T-helper 17 cell (primary cell): ENCODE measurements around the gene LRMDA. TPM values are rescaled to one million over a fixed set of nuclear protein-coding genes. Genes with fewer than 3 reads are reported as not detected.

Source experiments
- ATAC-seq: fragments of 150-1000 bp; cut with Tn5 transposase; 2 replicates; pipeline ENCODE4 v1.10.0; 2021; ENCODE audit warnings: mild to moderate bottlenecking, moderate library complexity
- DNase-seq, 3 donors: peaks; one replicate each; pipeline versions ENCODE4 v3.0.0 to v3.0.0-alpha.2; 2020 to 2021
- H3K9me3 ChIP-seq: one replicate; pipeline ENCODE4 v1.7.0; 2013; ENCODE audit warnings: low read length, mild to moderate bottlenecking; ENCODE audit not compliant: control insufficient read depth, poor library complexity, severe bottlenecking
- H3K27ac Mint-ChIP-seq: one replicate; pipeline ENCODE4 v1.8.0; 2022; ENCODE audit warnings: mild to moderate bottlenecking, moderate library complexity, mixed read lengths
- H3K27me3 Mint-ChIP-seq: one replicate; pipeline ENCODE4 v1.8.0; 2022; ENCODE audit warnings: mixed read lengths
- H3K36me3 Mint-ChIP-seq: one replicate; pipeline ENCODE4 v1.8.0; 2022; ENCODE audit warnings: low read depth, mixed read lengths
- H3K4me1 Mint-ChIP-seq: one replicate; pipeline ENCODE4 v1.8.0; 2022; ENCODE audit warnings: mild to moderate bottlenecking, mixed read lengths
- H3K4me3 Mint-ChIP-seq: one replicate; pipeline ENCODE4 v1.8.0; 2022; ENCODE audit warnings: mild to moderate bottlenecking, moderate library complexity, mixed read lengths
- total RNA-seq, 4 donors: library from RNA in 2 of 4; stranded (reverse) in 2 of 4; gene quantifications; one replicate each; pipeline ENCODE4 v1.2.3 and lab custom pipeline; 2022 to 2026

The LRMDA gene
- total RNA-seq, 2 donors from 2014 or later = not detected

- no peak for DNase-seq
- no peak for ATAC-seq
- H3K9me3 ChIP-seq = no peaks in the 10 kb centered on the region
- Mint-ChIP-seq H3K36me3 (no peaks in the 10 kb centered on the region), H3K4me1 (no peaks in the 10 kb centered on the region), H3K27ac (no peak overlapping the region), H3K27me3 (peaks cover 4% of the 10 kb centered on the region), H3K4me3 (no peak overlapping the region)
Observed at GRCh38 chr10:76119036-76119435, 687.6 kb downstream of the LRMDA start.

- Mint-ChIP-seq H3K36me3 (no peaks in the 10 kb centered on the region), H3K4me3 (no peak overlapping the region), H3K27ac (no peak overlapping the region), H3K4me1 (no peaks in the 10 kb centered on the region), H3K27me3 (peaks cover 4% of the 10 kb centered on the region)
- no peak for DNase-seq
- H3K9me3 ChIP-seq = no peaks in the 10 kb centered on the region
- ATAC-seq = no peak
Observed at GRCh38 chr10:76119515-76119914, 688.1 kb downstream of the LRMDA start.

DNA sequence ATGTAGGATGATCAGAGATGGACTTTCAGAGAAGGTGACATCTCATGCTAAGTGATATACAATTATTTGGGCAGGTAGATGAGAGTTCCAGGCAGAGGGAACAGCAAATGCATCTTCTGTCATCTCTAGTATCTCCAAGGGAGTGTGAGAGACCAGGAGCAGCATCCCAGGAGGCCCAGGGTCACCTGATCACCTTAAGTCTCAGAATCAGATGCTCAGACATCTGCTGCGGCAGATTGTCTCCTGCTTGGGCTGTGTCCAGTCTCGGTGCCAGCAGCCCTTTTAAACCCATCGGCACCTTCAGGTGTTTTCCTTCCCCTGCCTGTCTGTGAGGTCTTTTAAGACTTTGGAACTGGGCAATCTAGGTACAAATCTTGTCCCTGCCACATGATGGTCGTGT is 690.6 kb downstream of the LRMDA start:
- H3K4me3 Mint-ChIP-seq = no peak overlapping the region

DNA sequence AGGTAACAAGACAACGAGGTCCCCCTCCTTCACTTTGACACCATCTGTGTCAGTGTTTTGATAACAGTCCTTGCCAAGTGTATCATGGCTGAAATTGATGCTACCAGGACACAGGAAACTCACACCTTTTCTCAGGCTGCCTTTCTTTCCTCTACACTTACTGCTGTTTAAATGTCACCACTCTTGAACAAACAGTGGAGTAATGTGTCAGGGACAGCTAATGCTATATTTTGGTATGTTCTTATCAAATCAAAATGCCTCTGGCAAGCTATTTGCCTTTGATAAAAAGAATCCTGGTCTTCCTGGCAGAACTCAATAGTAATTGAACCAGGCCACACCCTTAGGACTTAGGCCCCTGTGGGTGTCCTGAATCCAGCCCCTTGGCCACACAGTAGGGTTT is 692.9 kb downstream of the LRMDA start:
- no peaks in the 10 kb centered on the region for H3K36me3 Mint-ChIP-seq
- no peak for DNase-seq
- ATAC-seq = no peak
- H3K9me3 ChIP-seq = no peaks in the 10 kb centered on the region
- H3K27me3 Mint-ChIP-seq = peaks cover 4% of the 10 kb centered on the region
- H3K4me1 Mint-ChIP-seq = no peaks in the 10 kb centered on the region
- no peak overlapping the region for H3K27ac Mint-ChIP-seq
- no peak overlapping the region for H3K4me3 Mint-ChIP-seq

More for the DNA sequence above, 690.6 kb downstream of the LRMDA start:
- H3K9me3 ChIP-seq = no peaks in the 10 kb centered on the region
- no peak overlapping the region for H3K27ac Mint-ChIP-seq
- DNase-seq (no peak), ATAC-seq (no peak)
- H3K27me3 Mint-ChIP-seq = peaks cover 4% of the 10 kb centered on the region
- no peaks in the 10 kb centered on the region for H3K36me3 Mint-ChIP-seq
- no peaks in the 10 kb centered on the region for H3K4me1 Mint-ChIP-seq

- no peaks in the 10 kb centered on the region for H3K36me3 Mint-ChIP-seq
- H3K27ac Mint-ChIP-seq = no peak overlapping the region
- no peak for DNase-seq
- H3K27me3 Mint-ChIP-seq = peaks cover under 1% of the 10 kb centered on the region
- no peak for ATAC-seq
- H3K4me3 Mint-ChIP-seq = no peak overlapping the region
- no peaks in the 10 kb centered on the region for H3K9me3 ChIP-seq
- H3K4me1 Mint-ChIP-seq = no peaks in the 10 kb centered on the region
Observed at GRCh38 chr10:76125900-76126299, 694.5 kb downstream of the LRMDA start.

DNA sequence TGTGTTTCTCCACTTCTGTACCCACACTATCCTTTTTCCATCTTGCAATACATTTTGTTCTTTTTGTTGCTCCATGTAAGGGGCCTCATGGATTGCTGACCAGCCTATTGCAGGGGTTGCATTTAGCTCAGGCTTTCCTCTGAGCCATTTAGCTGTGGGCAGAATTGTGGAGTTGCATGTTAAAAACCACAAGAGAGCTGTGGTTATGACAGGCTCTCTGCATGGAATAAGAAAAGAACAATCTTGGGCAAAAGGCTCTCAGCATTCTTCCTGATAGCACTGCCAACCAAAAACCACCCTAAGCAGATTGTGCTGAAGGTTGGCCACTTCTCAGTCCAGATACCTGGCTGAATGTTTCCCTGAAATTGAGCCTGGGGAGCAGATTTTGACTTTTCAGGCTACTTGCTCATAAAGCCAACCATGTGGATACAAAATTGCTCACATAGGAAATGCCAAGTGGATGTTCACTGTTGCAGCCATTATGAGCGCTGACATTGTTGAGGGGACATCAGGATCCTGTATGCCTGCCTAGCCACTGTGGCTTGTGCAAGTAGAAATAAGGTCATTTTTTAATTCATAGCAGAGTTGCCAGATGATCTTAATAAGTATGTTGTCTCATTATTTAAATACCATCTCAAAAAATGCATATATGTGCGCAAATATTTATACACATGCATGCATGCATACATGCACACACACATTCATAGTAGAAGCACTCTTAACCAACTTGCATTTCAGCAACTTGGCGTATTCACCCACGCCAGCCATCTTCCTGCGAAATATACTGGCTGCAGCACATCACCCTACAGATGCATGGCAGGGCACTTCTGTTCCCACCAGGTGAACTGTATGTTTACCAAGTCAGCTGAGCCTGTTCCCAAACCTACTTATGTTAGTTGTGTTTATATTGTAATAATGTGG is 695.4 kb downstream of the LRMDA start:
- no peaks in the 10 kb centered on the region for H3K4me1 Mint-ChIP-seq
- peaks cover 2% of the 10 kb centered on the region for H3K27me3 Mint-ChIP-seq
- H3K4me3 Mint-ChIP-seq = no peak overlapping the region
- H3K27ac Mint-ChIP-seq = no peak overlapping the region
- DNase-seq (no peak), ATAC-seq (no peak)
- H3K9me3 ChIP-seq = no peaks in the 10 kb centered on the region
- no peaks in the 10 kb centered on the region for H3K36me3 Mint-ChIP-seq

- Mint-ChIP-seq H3K4me1 (no peaks in the 10 kb centered on the region), H3K27me3 (peaks cover 8% of the 10 kb centered on the region), H3K27ac (no peak overlapping the region), H3K36me3 (no peaks in the 10 kb centered on the region), H3K4me3 (no peak overlapping the region)
- no peak for DNase-seq
- ATAC-seq = no peak
- no peaks in the 10 kb centered on the region for H3K9me3 ChIP-seq
Observed at GRCh38 chr10:76127984-76128589, 696.7 kb downstream of the LRMDA start.

DNA sequence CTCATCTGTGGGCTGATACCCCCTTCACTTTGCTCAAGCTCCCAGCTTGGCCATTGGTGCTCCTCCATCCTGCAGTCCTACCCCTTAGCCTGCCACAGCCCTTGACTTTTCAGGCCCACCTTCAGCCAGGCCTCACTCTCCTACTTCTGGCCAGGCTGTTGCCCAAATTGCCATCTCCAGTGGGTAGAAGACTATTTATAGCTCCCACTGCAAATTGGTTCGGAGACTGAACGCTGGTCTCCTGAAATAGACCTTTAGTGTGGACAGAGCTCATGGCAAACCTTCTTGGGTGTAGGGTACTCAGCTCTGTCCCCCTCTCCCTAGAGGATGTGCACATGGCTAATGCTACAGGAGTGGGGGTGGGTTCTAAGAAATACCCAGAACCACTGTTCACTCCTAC is 697.8 kb downstream of the LRMDA start:
- no peaks in the 10 kb centered on the region for H3K36me3 Mint-ChIP-seq
- ATAC-seq = no peak
- no peak overlapping the region for H3K27ac Mint-ChIP-seq
- DNase-seq = no peak
- peaks cover 8% of the 10 kb centered on the region for H3K27me3 Mint-ChIP-seq
- no peaks in the 10 kb centered on the region for H3K4me1 Mint-ChIP-seq
- no peaks in the 10 kb centered on the region for H3K9me3 ChIP-seq
- H3K4me3 Mint-ChIP-seq = no peak overlapping the region

DNA sequence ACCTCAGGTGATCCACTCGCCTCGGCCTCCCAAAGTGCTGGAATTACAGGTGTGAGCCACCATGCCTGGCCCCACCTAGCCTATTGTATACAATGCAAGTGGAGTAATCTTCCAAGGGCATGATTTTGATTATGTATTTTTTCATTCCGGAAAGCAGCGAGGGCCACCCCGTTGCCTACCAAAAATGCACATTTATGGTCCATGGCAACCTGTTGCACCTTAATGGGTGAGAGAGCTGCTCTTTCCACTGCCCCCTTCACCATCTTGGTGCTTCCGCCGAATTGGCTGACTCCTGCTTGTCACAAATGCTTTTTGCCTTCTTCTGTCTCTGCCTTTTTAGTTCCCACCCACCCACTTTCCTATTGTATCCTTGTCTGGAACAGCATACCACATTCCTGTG is 699.5 kb downstream of the LRMDA start:
- ATAC-seq = no peak
- no peaks in the 10 kb centered on the region for H3K4me1 Mint-ChIP-seq
- no peaks in the 10 kb centered on the region for H3K9me3 ChIP-seq
- H3K4me3 Mint-ChIP-seq = no peak overlapping the region
- peaks cover 8% of the 10 kb centered on the region for H3K27me3 Mint-ChIP-seq
- H3K27ac Mint-ChIP-seq = no peak overlapping the region
- no peak for DNase-seq
- H3K36me3 Mint-ChIP-seq = no peaks in the 10 kb centered on the region

DNA sequence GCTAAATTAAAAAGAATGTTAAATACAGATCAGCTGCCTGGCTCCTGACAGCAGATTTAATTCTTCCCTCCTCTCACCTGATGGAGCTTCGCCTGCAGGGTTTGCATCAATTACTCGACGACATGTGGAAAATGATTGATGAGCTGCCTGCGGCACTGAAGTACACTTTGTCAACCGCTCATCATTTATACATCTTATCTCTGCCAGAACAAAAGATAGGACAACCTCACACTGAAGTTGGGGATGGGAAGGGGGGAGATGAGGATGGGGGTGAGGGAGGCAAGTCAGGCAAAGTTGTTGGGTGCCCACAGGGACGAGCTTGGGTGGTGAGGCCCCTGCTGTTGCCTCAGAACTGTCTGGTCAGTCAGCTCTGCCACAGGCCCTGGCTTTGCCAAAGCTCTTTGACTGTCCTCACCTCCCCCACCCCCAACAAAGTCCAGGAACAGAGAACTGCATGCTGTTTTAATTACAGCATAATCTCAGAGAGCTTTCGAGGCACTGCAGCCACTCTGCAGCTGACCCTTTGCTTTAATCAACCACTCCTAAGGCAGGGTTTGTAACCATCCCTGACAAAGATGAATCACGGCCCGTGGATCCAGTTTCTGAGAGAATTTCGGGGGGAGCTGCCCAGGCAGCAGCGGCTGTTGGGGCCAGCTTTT is 702.3 kb downstream of the LRMDA start:
- DNase-seq (no peak), ATAC-seq (no peak)
- H3K36me3 Mint-ChIP-seq = no peaks in the 10 kb centered on the region
- no peaks in the 10 kb centered on the region for H3K4me1 Mint-ChIP-seq
- no peak overlapping the region for H3K4me3 Mint-ChIP-seq
- H3K9me3 ChIP-seq = no peaks in the 10 kb centered on the region
- H3K27ac Mint-ChIP-seq = no peak overlapping the region
- peaks cover 14% of the 10 kb centered on the region for H3K27me3 Mint-ChIP-seq

GRCh38 chr10:76136961-76137360 is 705.5 kb downstream of the LRMDA start:
- ATAC-seq = no peak
- no peaks in the 10 kb centered on the region for H3K9me3 ChIP-seq
- no peak for DNase-seq
- Mint-ChIP-seq H3K27me3 (peaks cover 11% of the 10 kb centered on the region), H3K4me1 (no peaks in the 10 kb centered on the region), H3K4me3 (no peak overlapping the region), H3K27ac (no peak overlapping the region), H3K36me3 (no peaks in the 10 kb centered on the region)

GRCh38 chr10:76138286-76138685 is 706.9 kb downstream of the LRMDA start:
- H3K36me3 Mint-ChIP-seq = no peaks in the 10 kb centered on the region
- no peaks in the 10 kb centered on the region for H3K9me3 ChIP-seq
- peaks cover 6% of the 10 kb centered on the region for H3K27me3 Mint-ChIP-seq
- ATAC-seq = no peak
- no peaks in the 10 kb centered on the region for H3K4me1 Mint-ChIP-seq
- no peak for DNase-seq
- no peak overlapping the region for H3K4me3 Mint-ChIP-seq
- H3K27ac Mint-ChIP-seq = no peak overlapping the region

- peaks cover 6% of the 10 kb centered on the region for H3K27me3 Mint-ChIP-seq
- ATAC-seq = no peak
- no peak overlapping the region for H3K27ac Mint-ChIP-seq
- no peaks in the 10 kb centered on the region for H3K36me3 Mint-ChIP-seq
- no peak for DNase-seq
- no peaks in the 10 kb centered on the region for H3K4me1 Mint-ChIP-seq
- no peak overlapping the region for H3K4me3 Mint-ChIP-seq
- no peaks in the 10 kb centered on the region for H3K9me3 ChIP-seq
Observed at GRCh38 chr10:76138906-76139305, 707.5 kb downstream of the LRMDA start.
